ENCODE results near the gene GNGT2.

GRCh38 chr17:49196520-49196919 is 13.9 kb downstream of the GNGT2 start:
- TF ChIP-seq CTCF (IDR thresholded peaks at IDR 0.05) = no peak
- no peak for TF ChIP-seq ZFX (IDR thresholded peaks at IDR 0.05; ENCODE audit: borderline replicate concordance)

All from 22Rv1 (cell line).